GM18498 (cell line): ENCODE measurements around the gene MLN.

ENCODE experiments used
- ATAC-seq: cut with Tn5 transposase; IDR thresholded peaks from one replicate; pipeline ENCODE4 v1.9.1; 2021; ENCODE audit warnings: mild to moderate bottlenecking, moderate library complexity; ENCODE audit not compliant: unreplicated experiment

MLN gene

GRCh38 chr6:33816911-33817310 is 13.1 kb upstream of the MLN start:
- no peak for ATAC-seq

GRCh38 chr6:33815854-33816253 is 12.1 kb upstream of the MLN start:
- no peak for ATAC-seq

- ATAC-seq = no peak
Observed at GRCh38 chr6:33813990-33814985, 10.5 kb upstream of the MLN start.

- no peak for ATAC-seq
Observed at GRCh38 chr6:33813246-33813904, 9.6 kb upstream of the MLN start.

GRCh38 chr6:33812669-33813068 is 8.9 kb upstream of the MLN start:
- no peak for ATAC-seq

- ATAC-seq = no peak
Observed at GRCh38 chr6:33809594-33809993, 5.8 kb upstream of the MLN start.

- no peak for ATAC-seq
Observed at GRCh38 chr6:33808641-33809180, 4.9 kb upstream of the MLN start.

- no peak for ATAC-seq
Observed at GRCh38 chr6:33807606-33808005, 3.8 kb upstream of the MLN start.

- no peak for ATAC-seq
Observed at GRCh38 chr6:33806841-33807240, 3.0 kb upstream of the MLN start.

GRCh38 chr6:33802186-33802958 is 1.4 kb downstream of the MLN start:
- ATAC-seq = no peak

GRCh38 chr6:33801611-33802010 is 2.2 kb downstream of the MLN start:
- ATAC-seq = no peak

GRCh38 chr6:33800248-33800969 is 3.4 kb downstream of the MLN start:
- ATAC-seq = no peak

- ATAC-seq = no peak
Observed at GRCh38 chr6:33799454-33800113, 4.2 kb downstream of the MLN start.

- no peak for ATAC-seq
Observed at GRCh38 chr6:33798343-33798848, 5.4 kb downstream of the MLN start.

GRCh38 chr6:33797626-33798342 is 6.0 kb downstream of the MLN start:
- no peak for ATAC-seq

GRCh38 chr6:33794910-33795623 is 8.7 kb downstream of the MLN start:
- no peak for ATAC-seq

GRCh38 chr6:33792981-33793380 is 10.8 kb downstream of the MLN start:
- no peak for ATAC-seq

- no peak for ATAC-seq
Observed at GRCh38 chr6:33791620-33792019, 12.2 kb downstream of the MLN start.
